ENCODE data around the gene TSPAN14. TPM values are rescaled to one million over a fixed set of nuclear protein-coding genes. Genes with fewer than 3 reads are reported as not detected.

The TSPAN14 gene
- polyA plus RNA-seq, 1 donor (not counting 4 experiments of a cell fraction or from before 2014, with no cell fraction given), result 71.1 TPM

DNA sequence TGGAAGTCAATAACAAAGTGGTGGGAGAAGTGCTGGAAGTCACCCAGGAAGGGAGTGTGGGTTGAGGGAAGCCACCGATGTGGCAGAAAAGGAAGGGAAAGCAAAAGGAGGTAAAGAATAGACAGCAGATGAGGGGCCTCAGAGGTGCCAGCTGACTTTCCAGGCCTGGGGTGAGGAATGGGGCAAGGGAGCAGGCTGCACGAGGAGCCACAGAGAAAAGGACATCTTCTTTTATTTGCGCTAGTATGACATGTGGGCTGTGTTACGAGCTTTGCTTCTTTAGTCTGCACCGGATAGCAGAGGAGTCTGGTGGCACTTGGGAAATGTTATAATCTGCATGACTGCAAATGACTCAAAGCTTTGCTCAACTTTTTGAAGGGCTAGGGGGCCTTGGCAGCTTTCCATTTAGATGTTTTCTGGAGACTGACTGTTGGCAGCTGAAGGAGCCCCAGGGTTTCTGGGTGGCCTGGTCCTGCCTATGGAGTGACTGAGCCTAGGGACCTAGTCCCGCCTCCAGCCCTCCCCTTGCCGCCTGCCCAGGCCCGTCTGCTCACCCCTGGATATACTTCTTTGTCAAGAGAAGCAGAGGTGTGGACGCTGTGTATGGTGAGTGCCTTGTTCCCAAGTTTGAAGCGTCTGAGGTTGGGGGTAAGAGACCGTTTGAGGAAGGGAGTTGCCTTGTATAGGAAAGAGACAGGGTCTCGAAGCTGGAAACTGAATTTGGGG, 40.7 kb upstream of the TSPAN14 start:
- Histone ChIP-seq H3K79me2 (ENCODE audit: control insufficient read depth, insufficient read depth, low read length) (peaks cover 8% of the 10 kb centered on the region), H3K9me3 (ENCODE audit: control insufficient read depth, low read depth, low read length) (no peaks in the 10 kb centered on the region), H3K27ac (ENCODE audit: control insufficient read depth, insufficient read depth, low read length) (peak overlapping the region; percentile 32), H3K27me3 (ENCODE audit: control insufficient read depth, extremely low read depth, insufficient read depth, low read length) (no peaks in the 10 kb centered on the region), H3K4me1 (ENCODE audit: control insufficient read depth, extremely low read depth, insufficient read depth, low read length) (peaks cover 76% of the 10 kb centered on the region), H3K4me2 (ENCODE audit: control insufficient read depth, extremely low read depth, insufficient read depth, low read depth, low read length) (peak overlapping the region; percentile 85), H3K36me3 (ENCODE audit: control insufficient read depth in 2 of 2, extremely low read depth in 1 of 2, insufficient read depth in 2 of 2, low read length in 2 of 2) (peaks cover 0 to 3% of the 10 kb centered on the region in 2 experiments), H3K4me3 (ENCODE audit: control insufficient read depth in 2 of 3, extremely low read depth in 1 of 3, insufficient read depth in 2 of 3, low read depth in 1 of 3, low read length in 3 of 3) (peak overlapping the region; percentile 32 to 64 (median 39)), H3K9ac (ENCODE audit: control insufficient read depth, extremely low read depth, insufficient read depth, low read length) (peak overlapping the region; percentile 46), H4K20me1 (ENCODE audit: control insufficient read depth, extremely low read depth, insufficient read depth, low read length) (no peaks in the 10 kb centered on the region), H2AFZ (ENCODE audit: control insufficient read depth, low read length) (peak overlapping the region; percentile 41), H3K9me1 (ENCODE audit: control insufficient read depth, extremely low read depth, insufficient read depth, low read length) (peaks cover 3% of the 10 kb centered on the region)
- FAIRE-seq (peak; percentile 79), DNase-seq (ENCODE audit: low read depth, low spot score) (peak; percentile 50)
- no peak for TF ChIP-seq EZH2 (IDR thresholded peaks at IDR 0.05; ENCODE audit: low read length)
- TF ChIP-seq CTCF (optimal IDR thresholded peaks at IDR 0.05 in 1 of 3, IDR thresholded peaks at IDR 0.05 in 1 of 3, conservative IDR thresholded peaks at IDR 0.05 in 1 of 3; ENCODE audit: extremely low read depth in 1 of 3, insufficient read depth in 2 of 3, low read length in 3 of 3), result no peak
- dilution Hi-C loops (cut with MboI; ENCODE audit: extremely low pct_ligation_motif_present, low sequenced_read_pairs), result no loop called here

DNA sequence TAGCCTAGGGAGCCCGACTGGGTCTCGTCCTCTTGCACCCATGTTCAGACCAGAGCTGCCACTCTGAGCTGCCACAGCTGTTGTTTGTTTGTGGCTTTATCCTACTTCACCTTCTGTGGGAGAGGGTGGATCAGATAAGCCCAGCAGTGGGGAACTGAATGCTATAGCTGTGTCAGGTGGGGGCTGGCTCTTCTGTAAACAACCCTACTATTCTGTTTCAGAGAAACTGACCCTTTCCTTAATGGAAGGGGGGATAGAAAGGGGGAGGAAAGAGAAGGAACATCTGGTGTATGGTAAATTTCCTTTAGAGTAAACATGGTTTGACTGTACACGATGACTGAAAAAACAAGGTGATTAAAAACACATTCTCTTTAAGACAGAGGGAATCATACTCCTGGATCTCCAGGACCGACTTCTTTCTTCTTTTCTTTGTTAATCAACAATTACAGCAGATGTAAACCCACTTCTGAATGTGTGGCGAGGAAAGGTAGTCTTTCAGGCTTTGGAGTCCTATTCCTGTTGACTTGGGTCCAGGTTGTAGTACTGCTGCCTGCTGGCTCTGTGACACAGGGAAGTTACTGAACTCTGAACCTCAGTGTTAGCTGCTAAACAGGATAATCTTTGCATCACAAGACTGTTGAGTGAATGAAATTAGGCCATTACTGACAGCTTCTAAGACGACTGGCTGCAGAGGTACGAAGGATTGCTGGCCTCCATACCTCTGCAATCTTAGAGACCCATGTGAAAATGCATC, 39.8 kb upstream of the TSPAN14 start:
- Histone ChIP-seq H3K27me3 (ENCODE audit: control insufficient read depth, extremely low read depth, insufficient read depth, low read length) (no peaks in the 10 kb centered on the region), H3K79me2 (ENCODE audit: control insufficient read depth, insufficient read depth, low read length) (peaks cover 8% of the 10 kb centered on the region), H3K36me3 (ENCODE audit: control insufficient read depth in 2 of 2, extremely low read depth in 1 of 2, insufficient read depth in 2 of 2, low read length in 2 of 2) (peaks cover 0 to 3% of the 10 kb centered on the region in 2 experiments), H2AFZ (ENCODE audit: control insufficient read depth, low read length) (peak overlapping the region; percentile 41), H3K27ac (ENCODE audit: control insufficient read depth, insufficient read depth, low read length) (peak overlapping the region; percentile 32), H3K9ac (ENCODE audit: control insufficient read depth, extremely low read depth, insufficient read depth, low read length) (peak overlapping the region; percentile 46), H3K9me1 (ENCODE audit: control insufficient read depth, extremely low read depth, insufficient read depth, low read length) (peaks cover 3% of the 10 kb centered on the region), H3K4me2 (ENCODE audit: control insufficient read depth, extremely low read depth, insufficient read depth, low read depth, low read length) (peak overlapping the region; percentile 85), H3K4me1 (ENCODE audit: control insufficient read depth, extremely low read depth, insufficient read depth, low read length) (peaks cover 70% of the 10 kb centered on the region), H4K20me1 (ENCODE audit: control insufficient read depth, extremely low read depth, insufficient read depth, low read length) (no peaks in the 10 kb centered on the region), H3K9me3 (ENCODE audit: control insufficient read depth, low read depth, low read length) (no peaks in the 10 kb centered on the region), H3K4me3 (ENCODE audit: control insufficient read depth in 2 of 3, extremely low read depth in 1 of 3, insufficient read depth in 2 of 3, low read depth in 1 of 3, low read length in 3 of 3) (peak overlapping the region; percentile 32 to 64 (median 48))
- TF ChIP-seq CTCF (optimal IDR thresholded peaks at IDR 0.05 in 1 of 3, IDR thresholded peaks at IDR 0.05 in 1 of 3, conservative IDR thresholded peaks at IDR 0.05 in 1 of 3; ENCODE audit: extremely low read depth in 1 of 3, insufficient read depth in 2 of 3, low read length in 3 of 3) (no peak), EZH2 (IDR thresholded peaks at IDR 0.05; ENCODE audit: low read length) (no peak)
- DNase-seq (ENCODE audit: low read depth, low spot score), result no peak
- dilution Hi-C loops (cut with MboI; ENCODE audit: extremely low pct_ligation_motif_present, low sequenced_read_pairs), result no loop called here
- FAIRE-seq, result no peak
